M059J (cell line): Measurements from ENCODE around the gene SHC4. TPM values are rescaled to one million over a fixed set of nuclear protein-coding genes. Genes with fewer than 3 reads are reported as not detected.

ENCODE experiments used
- DNase-seq: peaks from one replicate; pipeline ENCODE4 v3.0.0-alpha.2; 2012; ENCODE audit warnings: low read depth
- total RNA-seq: library from RNA; depleted of rRNA; stranded (reverse); fragments of >200 nt; shearing (Covaris generic); gene quantifications from 2 replicates; pipeline ENCODE4 v1.2.3, GENCODE V29; 2014

The SHC4 gene
- total RNA-seq, 1 experiment from 2014 or later = 1.0 TPM

GRCh38 chr15:48968066-48968465 lies 4.3 kb upstream of the SHC4 start:
- DNase-seq = no peak

- no peak for DNase-seq
Measured at GRCh38 chr15:48967336-48967735, 3.6 kb upstream of the SHC4 start.

GRCh38 chr15:48966595-48967301 lies 3.0 kb upstream of the SHC4 start:
- peak; percentile 75 for DNase-seq

- DNase-seq = peak; percentile 73
Measured at GRCh38 chr15:48965972-48966371, 2.3 kb upstream of the SHC4 start.

- DNase-seq = no peak
Measured at GRCh38 chr15:48964898-48965297, 1.2 kb upstream of the SHC4 start.

GRCh38 chr15:48962662-48963523 lies 826 bp downstream of the SHC4 start:
- peak; percentile 64 for DNase-seq

GRCh38 chr15:48955967-48956366 lies 7.8 kb downstream of the SHC4 start:
- no peak for DNase-seq

GRCh38 chr15:48955370-48955769 lies 8.3 kb downstream of the SHC4 start:
- DNase-seq = no peak

- DNase-seq = peak; percentile 70
Measured at GRCh38 chr15:48954538-48954937, 9.2 kb downstream of the SHC4 start.

GRCh38 chr15:48946840-48947187 lies 16.9 kb downstream of the SHC4 start:
- DNase-seq = no peak

GRCh38 chr15:48946074-48946839 lies 17.5 kb downstream of the SHC4 start:
- peak; percentile 86 for DNase-seq

- DNase-seq = no peak
Measured at GRCh38 chr15:48945386-48945785, 18.3 kb downstream of the SHC4 start.

GRCh38 chr15:48941904-48942303 lies 21.8 kb downstream of the SHC4 start:
- no peak for DNase-seq

GRCh38 chr15:48940508-48940907 lies 23.2 kb downstream of the SHC4 start:
- DNase-seq = peak; percentile 97

GRCh38 chr15:48939648-48940047 lies 24.1 kb downstream of the SHC4 start:
- DNase-seq = peak; percentile 96

- DNase-seq = no peak
Measured at GRCh38 chr15:48937886-48938285, 25.8 kb downstream of the SHC4 start.

GRCh38 chr15:48936666-48937065 lies 27.1 kb downstream of the SHC4 start:
- peak; percentile 71 for DNase-seq

- DNase-seq = peak; percentile 55
Measured at GRCh38 chr15:48935236-48935635, 28.5 kb downstream of the SHC4 start.

- DNase-seq = no peak
Measured at GRCh38 chr15:48930735-48931134, 33.0 kb downstream of the SHC4 start.

GRCh38 chr15:48929661-48930060 lies 34.1 kb downstream of the SHC4 start:
- peak; percentile 83 for DNase-seq

GRCh38 chr15:48928877-48929538 lies 34.7 kb downstream of the SHC4 start:
- DNase-seq = peak; percentile 88

GRCh38 chr15:48925714-48926223 lies 38.0 kb downstream of the SHC4 start:
- peak; percentile 98 for DNase-seq
